HEK293 (cell line): ENCODE results near the gene DDX28.

ENCODE experiments used
- CTCF ChIA-PET: fragments of 350-600 bp; formaldehyde crosslinking; extraction: SDS; loops from one replicate; lab custom pipeline; 2021; ENCODE audit warnings: antibody characterized with exemption; lab: Yijun Ruan, JAX
- POLR2A ChIA-PET: fragments of 300-600 bp; formaldehyde crosslinking; extraction: SDS; loops from one replicate; lab custom pipeline; 2020; ENCODE audit warnings: antibody characterized with exemption, inconsistent platforms; lab: Yijun Ruan, JAX
- H3K27ac ChIP-seq: fragments of 200-500 bp; sonication (Bioruptor generic); 2 replicates; pipeline ENCODE4 v1.5.1; 2014; ENCODE audit warnings: low read depth, low read length, control low read depth, inconsistent platforms; ENCODE audit errors: extremely low read depth
- H3K36me3 ChIP-seq, 2 experiments: fragments of 200-500 bp in 1 of 2; sonication (Bioruptor generic) in 1 of 2; 1 replicate in 1 of 2; 2 replicates in 1 of 2; pipeline ENCODE4 v1.5.1; 2014 to 2017; ENCODE audit warnings: inconsistent platforms in 2 of 2, low read length in 2 of 2; ENCODE audit not compliant: control insufficient read depth in 2 of 2, insufficient read depth in 1 of 2
- H3K4me1 ChIP-seq: fragments of 200-500 bp; sonication (Bioruptor generic); 2 replicates; pipeline ENCODE4 v1.5.1; 2014; ENCODE audit warnings: mild to moderate bottlenecking, low read length, inconsistent platforms; ENCODE audit not compliant: control insufficient read depth, insufficient read depth
- H3K4me3 ChIP-seq: 2 replicates; pipeline ENCODE4 v1.5.1; 2011; ENCODE audit warnings: low read depth, mild to moderate bottlenecking, control low read depth, low read length, moderate library complexity
- H3K9me3 ChIP-seq: fragments of 200-500 bp; sonication (Bioruptor generic); 2 replicates; pipeline ENCODE4 v1.5.1; 2014; ENCODE audit warnings: low read depth, low read length, inconsistent platforms; ENCODE audit not compliant: control insufficient read depth, insufficient read depth
- AEBP2 ChIP-seq: fragments of 450-650 bp; formaldehyde crosslinking; IDR thresholded peaks from 2 replicates; pipeline ENCODE4 v1.5.1; 2016; ENCODE audit warnings: missing biosample characterization, missing genetic modification characterization, borderline replicate concordance
- BCL11B ChIP-seq: fragments of 450-650 bp; formaldehyde crosslinking; IDR thresholded peaks from 2 replicates; pipeline ENCODE4 v1.5.1; 2016; ENCODE audit warnings: low read depth, missing biosample characterization, missing genetic modification characterization
- HOXA7 ChIP-seq: sonication (generic); formaldehyde crosslinking; IDR thresholded peaks from 2 replicates; pipeline ENCODE4 v1.8.1; 2022; ENCODE audit warnings: missing genetic modification reagents, borderline replicate concordance
- MEIS1 ChIP-seq: sonication (generic); formaldehyde crosslinking; IDR thresholded peaks from 2 replicates; pipeline ENCODE4 v1.8.1; 2022; ENCODE audit warnings: missing genetic modification reagents, mild to moderate bottlenecking, borderline replicate concordance
- TSHZ1 ChIP-seq: fragments of 450-650 bp; formaldehyde crosslinking; IDR thresholded peaks from 2 replicates; pipeline ENCODE4 v1.5.1; 2016; ENCODE audit warnings: missing biosample characterization, missing genetic modification characterization, borderline replicate concordance
- ZBTB21 ChIP-seq: fragments of 450-650 bp; formaldehyde crosslinking; IDR thresholded peaks from 2 replicates; pipeline ENCODE4 v1.5.1; 2017; ENCODE audit warnings: missing biosample characterization, missing genetic modification characterization
- ZEB2 ChIP-seq: fragments of 450-650 bp; formaldehyde crosslinking; IDR thresholded peaks from 2 replicates; pipeline ENCODE4 v1.5.1; 2016; ENCODE audit warnings: missing biosample characterization, missing genetic modification characterization
- ZFP41 ChIP-seq: fragments of 450-650 bp; formaldehyde crosslinking; IDR thresholded peaks from 2 replicates; pipeline ENCODE4 v1.5.1; 2016; ENCODE audit warnings: missing biosample characterization, missing genetic modification characterization, borderline replicate concordance
- ZNF175 ChIP-seq: fragments of 450-650 bp; formaldehyde crosslinking; IDR thresholded peaks from 2 replicates; pipeline ENCODE4 v1.5.1; 2016; ENCODE audit warnings: missing biosample characterization, missing genetic modification characterization
- ZNF266 ChIP-seq: fragments of 450-650 bp; formaldehyde crosslinking; IDR thresholded peaks from 2 replicates; pipeline ENCODE4 v1.5.1; 2016; ENCODE audit warnings: missing biosample characterization, missing genetic modification characterization, low read depth
- ZNF354C ChIP-seq: fragments of 450-650 bp; formaldehyde crosslinking; IDR thresholded peaks from 2 replicates; pipeline ENCODE4 v1.5.1; 2016; ENCODE audit warnings: missing biosample characterization, missing genetic modification characterization, low read depth, borderline replicate concordance
- ZNF362 ChIP-seq: fragments of 450-650 bp; formaldehyde crosslinking; IDR thresholded peaks from 2 replicates; pipeline ENCODE4 v1.5.1; 2016; ENCODE audit warnings: missing biosample characterization, missing genetic modification characterization
- ZNF48 ChIP-seq: fragments of 450-650 bp; formaldehyde crosslinking; IDR thresholded peaks from 2 replicates; pipeline ENCODE4 v1.5.1; 2016; ENCODE audit warnings: missing biosample characterization, missing genetic modification characterization
- ZNF529 ChIP-seq: fragments of 450-650 bp; formaldehyde crosslinking; IDR thresholded peaks from 2 replicates; pipeline ENCODE4 v1.5.1; 2017; ENCODE audit warnings: missing genetic modification characterization, missing biosample characterization; ENCODE audit not compliant: insufficient replicate concordance
- ZNF585B ChIP-seq: fragments of 450-650 bp; formaldehyde crosslinking; IDR thresholded peaks from 2 replicates; pipeline ENCODE4 v1.5.1; 2016; ENCODE audit warnings: missing biosample characterization, missing genetic modification characterization
- ZNF600 ChIP-seq: fragments of 450-650 bp; formaldehyde crosslinking; IDR thresholded peaks from 2 replicates; pipeline ENCODE4 v1.5.1; 2016; ENCODE audit warnings: missing biosample characterization, missing genetic modification characterization
- ZNF654 ChIP-seq: fragments of 450-650 bp; formaldehyde crosslinking; IDR thresholded peaks from 2 replicates; pipeline ENCODE4 v1.5.1; 2016; ENCODE audit warnings: low read depth, missing biosample characterization, missing genetic modification characterization
- ZNF664 ChIP-seq: fragments of 450-650 bp; formaldehyde crosslinking; IDR thresholded peaks from 2 replicates; pipeline ENCODE4 v1.5.1; 2016; ENCODE audit warnings: missing biosample characterization, missing genetic modification characterization
- ZNF677 ChIP-seq: fragments of 450-650 bp; IDR thresholded peaks from 2 replicates; pipeline ENCODE4 v1.5.0; 2018; ENCODE audit warnings: missing biosample characterization, mild to moderate bottlenecking, missing genetic modification characterization, moderate library complexity
- ZNF837 ChIP-seq: fragments of 450-650 bp; formaldehyde crosslinking; IDR thresholded peaks from 2 replicates; pipeline ENCODE4 v1.5.1; 2016; ENCODE audit warnings: missing biosample characterization, missing genetic modification characterization
- ZSCAN23 ChIP-seq: fragments of 450-650 bp; formaldehyde crosslinking; IDR thresholded peaks from 2 replicates; pipeline ENCODE4 v1.5.1; 2016; ENCODE audit warnings: missing biosample characterization, missing genetic modification characterization

DDX28 gene

DNA sequence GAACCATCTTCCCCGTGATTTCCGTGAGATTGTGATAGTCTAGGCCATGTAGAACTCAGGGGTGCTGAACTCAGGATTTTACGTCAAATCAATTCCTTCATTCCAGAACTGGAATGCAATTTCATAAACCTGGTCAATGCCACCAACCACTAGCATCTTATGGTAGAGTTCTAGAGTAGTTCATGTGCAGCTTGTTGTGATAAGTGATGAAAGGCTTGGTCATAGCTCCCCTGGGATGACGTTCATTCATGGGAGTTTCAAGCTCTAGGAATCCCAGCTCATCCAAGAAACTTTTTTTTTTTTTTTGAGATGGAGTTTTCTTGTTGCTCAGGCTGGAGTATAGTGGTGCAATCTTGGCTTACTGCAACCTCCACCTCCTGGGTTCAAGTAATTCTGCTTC, 20.0 kb downstream of the DDX28 start:
- no peaks in the 10 kb centered on the region for H3K36me3 ChIP-seq
- H3K9me3 ChIP-seq = no peaks in the 10 kb centered on the region
- no peak overlapping the region for H3K27ac ChIP-seq
- H3K4me3 ChIP-seq = no peak overlapping the region
- H3K4me1 ChIP-seq = no peaks in the 10 kb centered on the region
- ChIA-PET POLR2A (interaction anchor here (0.6 to 1.1 kb wide), 3 partner anchors 19 to 308 kb away, joined by 3 read pairs; partner anchors contain the start of genes DDX28, DUS2, PRMT7 and SLC7A6OS), CTCF (interaction anchor here (0.6 to 1.5 kb wide), 5 partner anchors 9 to 359 kb away, joined by 4 to 7 read pairs (median 6); no protein-coding TSS in a partner anchor)
- TF ChIP-seq HOXA7 (CRISPR knock-in tag) (no peak), ZBTB21 (tag by site-specific recombination) (peak; percentile 19; the same call in 1 of the 2 replicates)

DNA sequence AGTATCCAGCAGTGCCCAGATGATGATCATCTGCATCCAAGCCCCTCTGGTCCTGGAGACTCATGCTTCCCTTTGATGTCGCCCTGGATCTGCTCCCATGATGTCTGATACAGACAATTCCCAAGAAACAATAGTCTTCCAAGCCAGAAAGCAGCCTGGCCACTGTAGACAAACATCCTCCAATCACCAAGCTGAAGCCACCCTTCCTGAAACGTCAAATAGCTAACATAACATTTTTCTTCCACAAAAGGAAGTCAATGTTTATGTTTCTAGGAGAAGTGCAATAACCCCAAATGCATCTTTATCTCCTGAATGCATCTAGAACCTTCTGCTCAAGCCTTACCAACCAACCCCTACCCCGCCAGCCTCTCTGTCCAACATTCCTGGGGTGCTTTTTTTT, 22.6 kb downstream of the DDX28 start:
- H3K27ac ChIP-seq = no peak overlapping the region
- ChIA-PET POLR2A (interaction anchor here (1.4 kb wide), 1 partner anchor 18 kb away, joined by 4 read pairs; no protein-coding TSS in a partner anchor), CTCF (no interaction called here)
- H3K4me3 ChIP-seq = no peak overlapping the region
- no peak for TF ChIP-seq ZNF354C (tag by site-specific recombination)
- no peak for TF ChIP-seq AEBP2 (tag by site-specific recombination)
- TF ChIP-seq ZNF664 (tag by site-specific recombination) = no peak
- no peak for TF ChIP-seq ZEB2 (tag by site-specific recombination)
- no peaks in the 10 kb centered on the region for H3K4me1 ChIP-seq
- no peaks in the 10 kb centered on the region for H3K36me3 ChIP-seq
- H3K9me3 ChIP-seq = no peaks in the 10 kb centered on the region

- no peaks in the 10 kb centered on the region for H3K36me3 ChIP-seq
- TF ChIP-seq ZEB2 (tag by site-specific recombination) (no peak), ZNF529 (no peak), ZNF266 (tag by site-specific recombination) (no peak), ZNF585B (tag by site-specific recombination) (no peak), TSHZ1 (tag by site-specific recombination) (no peak), ZNF175 (tag by site-specific recombination) (no peak), ZNF48 (tag by site-specific recombination) (no peak), MEIS1 (CRISPR knock-in tag) (no peak), ZFP41 (tag by site-specific recombination) (no peak), ZNF600 (tag by site-specific recombination) (no peak), ZNF362 (no peak), ZNF837 (tag by site-specific recombination) (no peak), ZSCAN23 (tag by site-specific recombination) (no peak), ZNF654 (no peak), ZNF677 (tag by site-specific recombination) (no peak), BCL11B (no peak)
- TF ChIP-seq, all 188 proteins: peak for 0
- H3K9me3 ChIP-seq = no peaks in the 10 kb centered on the region
- H3K27ac ChIP-seq = no peak overlapping the region
- ChIA-PET POLR2A (no interaction called here), CTCF (no interaction called here)
- H3K4me3 ChIP-seq = no peak overlapping the region
- H3K4me1 ChIP-seq = no peaks in the 10 kb centered on the region
These were observed 23.0 kb downstream of the DDX28 start for GRCh38 chr16:67999985-68000384.
